Ovary (tissue), 1 donor: Measurements from ENCODE around the gene OAS2.

Experiments
- EP300 ChIP-seq: sonication (generic); formaldehyde crosslinking; IDR thresholded peaks from one replicate; pipeline ENCODE4 v1.6.1; 2017; ENCODE audit warnings: antibody characterized with exemption
- POLR2A ChIP-seq: fragments of 450-650 bp; IDR thresholded peaks from one replicate; pipeline ENCODE4 v1.6.1; 2017; ENCODE audit warnings: antibody characterized with exemption, mild to moderate bottlenecking, moderate library complexity

DNA sequence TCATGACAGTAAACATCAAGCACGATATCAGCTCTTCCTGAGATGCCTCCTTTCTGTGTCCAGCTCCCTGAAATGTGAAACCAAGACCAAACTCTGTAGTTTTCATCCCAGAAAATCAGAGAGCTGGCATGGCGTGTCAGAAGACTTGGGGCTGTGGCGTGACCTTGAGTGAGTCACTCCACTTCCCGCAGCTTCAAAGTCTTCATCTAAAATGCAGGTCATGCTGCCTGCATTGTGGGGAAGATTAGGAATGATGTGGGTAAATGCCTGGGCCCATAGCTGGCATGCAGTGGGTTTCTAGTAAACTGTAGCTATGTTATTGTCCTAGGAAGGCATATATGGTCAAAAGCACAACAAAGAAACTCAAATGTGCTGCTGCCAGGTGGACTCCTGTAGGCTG, 28.8 kb downstream of the OAS2 start:
- TF ChIP-seq POLR2A (no peak), EP300 (no peak)
